ENCODE data around the gene ITGA8. TPM values are rescaled to one million over a fixed set of nuclear protein-coding genes. Genes with fewer than 3 reads are reported as not detected.

Gene ITGA8
- polyA plus RNA-seq, 1 experiment, result 0.25 TPM

GRCh38 chr10:15494850-15495506 lies 224.7 kb downstream of the ITGA8 start:
- H3K4me3 ChIP-seq (ENCODE audit: low read depth, low read length), result no peak overlapping the region
- H3K9me3 ChIP-seq (ENCODE audit: control insufficient read depth, insufficient read depth, low read length), result no peaks in the 10 kb centered on the region
- DNase-seq (ENCODE audit: low read depth, low spot score), result no peak
- H3K27me3 ChIP-seq (ENCODE audit: control insufficient read depth, insufficient read depth, low read length), result no peaks in the 10 kb centered on the region
- TF ChIP-seq, protein P1, sequence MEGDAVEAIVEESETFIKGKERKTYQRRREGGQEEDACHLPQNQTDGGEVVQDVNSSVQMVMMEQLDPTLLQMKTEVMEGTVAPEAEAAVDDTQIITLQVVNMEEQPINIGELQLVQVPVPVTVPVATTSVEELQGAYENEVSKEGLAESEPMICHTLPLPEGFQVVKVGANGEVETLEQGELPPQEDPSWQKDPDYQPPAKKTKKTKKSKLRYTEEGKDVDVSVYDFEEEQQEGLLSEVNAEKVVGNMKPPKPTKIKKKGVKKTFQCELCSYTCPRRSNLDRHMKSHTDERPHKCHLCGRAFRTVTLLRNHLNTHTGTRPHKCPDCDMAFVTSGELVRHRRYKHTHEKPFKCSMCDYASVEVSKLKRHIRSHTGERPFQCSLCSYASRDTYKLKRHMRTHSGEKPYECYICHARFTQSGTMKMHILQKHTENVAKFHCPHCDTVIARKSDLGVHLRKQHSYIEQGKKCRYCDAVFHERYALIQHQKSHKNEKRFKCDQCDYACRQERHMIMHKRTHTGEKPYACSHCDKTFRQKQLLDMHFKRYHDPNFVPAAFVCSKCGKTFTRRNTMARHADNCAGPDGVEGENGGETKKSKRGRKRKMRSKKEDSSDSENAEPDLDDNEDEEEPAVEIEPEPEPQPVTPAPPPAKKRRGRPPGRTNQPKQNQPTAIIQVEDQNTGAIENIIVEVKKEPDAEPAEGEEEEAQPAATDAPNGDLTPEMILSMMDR (IDR thresholded peaks at IDR 0.05; ENCODE audit: low read depth, low read length), result no peak
- ChIA-PET CTCF (interaction anchor here (0.7 kb wide), 1 partner anchor 67 kb away, joined by 3 read pairs; no protein-coding TSS in a partner anchor), POLR2A (no interaction called here)
- no peak overlapping the region for H3K27ac ChIP-seq (ENCODE audit: low read depth, low read length)

DNA sequence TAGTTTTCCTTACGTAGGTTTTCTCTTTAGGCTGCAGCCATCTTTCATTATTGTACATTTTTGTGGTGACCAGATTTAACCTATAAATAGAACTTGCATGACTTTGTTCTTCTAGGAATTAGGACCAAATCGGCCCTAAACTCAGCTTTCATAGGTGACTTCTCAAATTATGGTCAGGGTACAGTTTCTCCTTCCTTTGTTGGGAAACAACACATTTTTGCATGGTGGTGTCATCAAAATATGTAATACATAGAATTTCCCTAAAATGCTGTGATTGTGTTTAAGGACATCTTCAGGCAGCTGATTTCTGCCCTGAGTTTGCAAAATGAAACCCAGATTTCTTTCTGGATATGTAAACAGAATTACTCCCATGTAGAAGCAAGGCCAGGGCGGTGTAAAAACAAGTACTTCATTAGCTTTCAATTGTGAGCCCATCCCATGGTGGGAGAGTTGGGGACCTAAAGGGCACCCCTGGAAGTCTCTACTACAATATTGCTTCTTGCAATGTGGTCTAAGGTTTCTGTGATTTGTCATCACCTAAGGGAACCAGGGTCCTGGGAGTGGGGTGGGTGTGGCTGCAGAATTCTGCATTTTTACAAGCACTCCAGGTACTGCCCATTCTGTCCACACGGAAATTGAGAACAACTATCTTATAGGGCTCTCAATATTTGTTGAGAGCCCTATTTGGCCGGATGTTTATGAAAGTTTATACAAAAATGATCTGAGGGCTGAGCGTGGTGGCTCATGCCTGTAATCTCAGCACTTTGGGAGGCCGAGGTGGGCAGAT lies 227.7 kb downstream of the ITGA8 start:
- Histone ChIP-seq H3K4me3 (ENCODE audit: low read depth, low read length) (no peak overlapping the region), H3K27ac (ENCODE audit: low read depth, low read length) (no peak overlapping the region), H3K27me3 (ENCODE audit: control insufficient read depth, insufficient read depth, low read length) (no peaks in the 10 kb centered on the region), H3K9me3 (ENCODE audit: control insufficient read depth, insufficient read depth, low read length) (no peaks in the 10 kb centered on the region)
- ChIA-PET POLR2A (no interaction called here), CTCF (no interaction called here)
- TF ChIP-seq, protein P1 (IDR thresholded peaks at IDR 0.05; ENCODE audit: low read depth, low read length), result no peak
- no peak for DNase-seq (ENCODE audit: low read depth, low spot score)

DNA sequence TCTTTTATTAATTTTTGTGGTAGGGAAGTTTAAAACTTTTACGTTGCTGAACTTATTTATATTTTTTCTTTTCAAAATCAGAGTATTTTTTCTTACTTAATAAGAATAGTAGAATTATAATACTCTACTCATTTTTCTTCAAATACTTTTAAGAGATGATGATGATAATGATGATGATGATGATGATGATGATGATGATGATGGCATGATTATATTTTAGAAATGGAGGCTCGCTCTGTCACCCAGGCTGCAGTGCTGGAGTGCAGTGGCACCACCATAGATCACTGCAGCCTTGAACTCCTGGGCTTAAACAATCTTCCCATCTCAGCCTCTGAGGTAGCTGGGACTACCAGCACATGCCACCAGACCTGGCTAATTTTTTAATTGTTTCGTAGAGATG lies 230.3 kb downstream of the ITGA8 start:
- Histone ChIP-seq H3K9me3 (ENCODE audit: control insufficient read depth, insufficient read depth, low read length) (no peaks in the 10 kb centered on the region), H3K4me3 (ENCODE audit: low read depth, low read length) (no peak overlapping the region), H3K27ac (ENCODE audit: low read depth, low read length) (no peak overlapping the region), H3K27me3 (ENCODE audit: control insufficient read depth, insufficient read depth, low read length) (no peaks in the 10 kb centered on the region)
- POLR2A ChIA-PET, result no interaction called here
- no peak for DNase-seq (ENCODE audit: low read depth, low spot score)
- CTCF ChIA-PET, result no interaction called here
- TF ChIP-seq, protein P1 (IDR thresholded peaks at IDR 0.05; ENCODE audit: low read depth, low read length), result no peak

- POLR2A ChIA-PET, result no interaction called here
- Histone ChIP-seq H3K9me3 (ENCODE audit: control insufficient read depth, insufficient read depth, low read length) (no peaks in the 10 kb centered on the region), H3K27me3 (ENCODE audit: control insufficient read depth, insufficient read depth, low read length) (no peaks in the 10 kb centered on the region), H3K27ac (ENCODE audit: low read depth, low read length) (no peak overlapping the region), H3K4me3 (ENCODE audit: low read depth, low read length) (no peak overlapping the region)
- CTCF ChIA-PET, result no interaction called here
- no peak for DNase-seq (ENCODE audit: low read depth, low spot score)
- TF ChIP-seq, protein P1 (IDR thresholded peaks at IDR 0.05; ENCODE audit: low read depth, low read length), result no peak
Measured at GRCh38 chr10:15487376-15487775, 232.3 kb downstream of the ITGA8 start.

GRCh38 chr10:15486404-15486803 lies 233.3 kb downstream of the ITGA8 start:
- TF ChIP-seq, protein P1 (IDR thresholded peaks at IDR 0.05; ENCODE audit: low read depth, low read length), result no peak
- no peak overlapping the region for H3K4me3 ChIP-seq (ENCODE audit: low read depth, low read length)
- no peaks in the 10 kb centered on the region for H3K9me3 ChIP-seq (ENCODE audit: control insufficient read depth, insufficient read depth, low read length)
- no peak overlapping the region for H3K27ac ChIP-seq (ENCODE audit: low read depth, low read length)
- no peak for DNase-seq (ENCODE audit: low read depth, low spot score)
- ChIA-PET CTCF (no interaction called here), POLR2A (no interaction called here)
- H3K27me3 ChIP-seq (ENCODE audit: control insufficient read depth, insufficient read depth, low read length), result no peaks in the 10 kb centered on the region

Measured in AG04450 (cell line).